Measurements from ENCODE around the gene PCDHGA8. TPM values are rescaled to one million over a fixed set of nuclear protein-coding genes. Genes with fewer than 3 reads are reported as not detected.

Gene PCDHGA8
- total and polyA plus RNA-seq, 2 of the 13 experiments (the other 11 are each of a cell fraction or from before 2014, with no cell fraction given): 0.05 to 0.29 TPM

Other genes starting within 250 kb of the PCDHGA8 start
Only the 30 nearest of the 37 such genes appear.
- 0.18 TPM in 1 of 2 replicates, not detected in the other for gene PCDHB9, start 205.5 kb upstream of the PCDHGA8 start, total RNA-seq (2016; rRNA removed; fragmentation: Illumina TruSeq; extraction: Trizol)
- gene PCDHB9, start 205.5 kb upstream of the PCDHGA8 start, polyA plus RNA-seq (2011; rRNA removed): 0.17 and 0.33 TPM in 2 replicates
- gene PCDHB10, start 200.3 kb upstream of the PCDHGA8 start, total RNA-seq (2016; rRNA removed; fragmentation: Illumina TruSeq; extraction: Trizol): not detected in 2 replicates
- 0.05 and 0.09 TPM in 2 replicates for gene PCDHB10, start 200.3 kb upstream of the PCDHGA8 start, polyA plus RNA-seq (2011; rRNA removed)
- 0.07 TPM in 1 of 2 replicates, not detected in the other for gene PCDHB11, start 193.0 kb upstream of the PCDHGA8 start, total RNA-seq (2016; rRNA removed; fragmentation: Illumina TruSeq; extraction: Trizol)
- not detected in 2 replicates for gene PCDHB11, start 193.0 kb upstream of the PCDHGA8 start, polyA plus RNA-seq (2011; rRNA removed)
- 0.04 TPM in 1 of 2 replicates, not detected in the other for gene PCDHB12, start 183.9 kb upstream of the PCDHGA8 start, total RNA-seq (2016; rRNA removed; fragmentation: Illumina TruSeq; extraction: Trizol)
- gene PCDHB12, start 183.9 kb upstream of the PCDHGA8 start, polyA plus RNA-seq (2011; rRNA removed): 0.03 TPM in 2 replicates
- gene PCDHB13, start 178.7 kb upstream of the PCDHGA8 start, total RNA-seq (2016; rRNA removed; fragmentation: Illumina TruSeq; extraction: Trizol): 0.52 and 0.80 TPM in 2 replicates
- 0.57 and 0.63 TPM in 2 replicates for gene PCDHB13, start 178.7 kb upstream of the PCDHGA8 start, polyA plus RNA-seq (2011; rRNA removed)
- gene PCDHB14, start 169.3 kb upstream of the PCDHGA8 start, total RNA-seq (2016; rRNA removed; fragmentation: Illumina TruSeq; extraction: Trizol): 0.32 and 0.40 TPM in 2 replicates
- gene PCDHB14, start 169.3 kb upstream of the PCDHGA8 start, polyA plus RNA-seq (2011; rRNA removed): 0.37 and 0.73 TPM in 2 replicates
- 0.22 and 0.27 TPM in 2 replicates for gene PCDHB15, start 147.2 kb upstream of the PCDHGA8 start, total RNA-seq (2016; rRNA removed; fragmentation: Illumina TruSeq; extraction: Trizol)
- 0.26 and 0.48 TPM in 2 replicates for gene PCDHB15, start 147.2 kb upstream of the PCDHGA8 start, polyA plus RNA-seq (2011; rRNA removed)
- gene SLC25A2, start 88.6 kb upstream of the PCDHGA8 start, total RNA-seq (2016; rRNA removed; fragmentation: Illumina TruSeq; extraction: Trizol): 0.13 TPM in 1 of 2 replicates, not detected in the other
- not detected in 2 replicates for gene SLC25A2, start 88.6 kb upstream of the PCDHGA8 start, polyA plus RNA-seq (2011; rRNA removed)
- 61.5 and 96.6 TPM in 2 replicates for gene TAF7, start 71.8 kb upstream of the PCDHGA8 start, total RNA-seq (2016; rRNA removed; fragmentation: Illumina TruSeq; extraction: Trizol)
- gene TAF7, start 71.8 kb upstream of the PCDHGA8 start, polyA plus RNA-seq (2011; rRNA removed): 36.5 and 41.6 TPM in 2 replicates
- gene PCDHGA1, start 62.1 kb upstream of the PCDHGA8 start, total RNA-seq (2016; rRNA removed; fragmentation: Illumina TruSeq; extraction: Trizol): 0.04 and 0.31 TPM in 2 replicates
- 0.40 TPM in 2 replicates for gene PCDHGA1, start 62.1 kb upstream of the PCDHGA8 start, polyA plus RNA-seq (2011; rRNA removed)
- 0.04 TPM in 1 of 2 replicates, not detected in the other for gene PCDHGA2, start 53.9 kb upstream of the PCDHGA8 start, total RNA-seq (2016; rRNA removed; fragmentation: Illumina TruSeq; extraction: Trizol)
- gene PCDHGA2, start 53.9 kb upstream of the PCDHGA8 start, polyA plus RNA-seq (2011; rRNA removed): 0.09 and 0.11 TPM in 2 replicates
- not detected in 2 replicates for gene PCDHGA3, start 48.8 kb upstream of the PCDHGA8 start, total RNA-seq (2016; rRNA removed; fragmentation: Illumina TruSeq; extraction: Trizol)
- 0.03 and 0.05 TPM in 2 replicates for gene PCDHGA3, start 48.8 kb upstream of the PCDHGA8 start, polyA plus RNA-seq (2011; rRNA removed)
- gene PCDHGB1, start 42.5 kb upstream of the PCDHGA8 start, total RNA-seq (2016; rRNA removed; fragmentation: Illumina TruSeq; extraction: Trizol): 0.95 and 2.6 TPM in 2 replicates
- gene PCDHGB1, start 42.5 kb upstream of the PCDHGA8 start, polyA plus RNA-seq (2011; rRNA removed): 0.95 and 1.0 TPM in 2 replicates
- 0.15 and 0.58 TPM in 2 replicates for gene PCDHGA4, start 37.6 kb upstream of the PCDHGA8 start, total RNA-seq (2016; rRNA removed; fragmentation: Illumina TruSeq; extraction: Trizol)
- 0.39 and 0.49 TPM in 2 replicates for gene PCDHGA4, start 37.6 kb upstream of the PCDHGA8 start, polyA plus RNA-seq (2011; rRNA removed)
- gene PCDHGB2, start 32.6 kb upstream of the PCDHGA8 start, total RNA-seq (2016; rRNA removed; fragmentation: Illumina TruSeq; extraction: Trizol): 0.64 and 0.77 TPM in 2 replicates
- gene PCDHGB2, start 32.6 kb upstream of the PCDHGA8 start, polyA plus RNA-seq (2011; rRNA removed): 0.80 and 0.82 TPM in 2 replicates
- 0.11 and 0.27 TPM in 2 replicates for gene PCDHGA5, start 28.5 kb upstream of the PCDHGA8 start, total RNA-seq (2016; rRNA removed; fragmentation: Illumina TruSeq; extraction: Trizol)
- 0.32 and 0.40 TPM in 2 replicates for gene PCDHGA5, start 28.5 kb upstream of the PCDHGA8 start, polyA plus RNA-seq (2011; rRNA removed)
- 0.13 and 0.40 TPM in 2 replicates for gene PCDHGB3, start 22.4 kb upstream of the PCDHGA8 start, total RNA-seq (2016; rRNA removed; fragmentation: Illumina TruSeq; extraction: Trizol)
- gene PCDHGB3, start 22.4 kb upstream of the PCDHGA8 start, polyA plus RNA-seq (2011; rRNA removed): 0.44 and 0.67 TPM in 2 replicates
- 0.13 and 0.33 TPM in 2 replicates for gene PCDHGA6, start 18.7 kb upstream of the PCDHGA8 start, total RNA-seq (2016; rRNA removed; fragmentation: Illumina TruSeq; extraction: Trizol)
- 0.51 and 0.54 TPM in 2 replicates for gene PCDHGA6, start 18.7 kb upstream of the PCDHGA8 start, polyA plus RNA-seq (2011; rRNA removed)
- 0.17 and 0.31 TPM in 2 replicates for gene PCDHGA7, start 9.9 kb upstream of the PCDHGA8 start, total RNA-seq (2016; rRNA removed; fragmentation: Illumina TruSeq; extraction: Trizol)
- 0.11 and 0.13 TPM in 2 replicates for gene PCDHGA7, start 9.9 kb upstream of the PCDHGA8 start, polyA plus RNA-seq (2011; rRNA removed)
- 1.7 and 3.3 TPM in 2 replicates for gene PCDHGB4, start 4.9 kb upstream of the PCDHGA8 start, total RNA-seq (2016; rRNA removed; fragmentation: Illumina TruSeq; extraction: Trizol)
- gene PCDHGB4, start 4.9 kb upstream of the PCDHGA8 start, polyA plus RNA-seq (2011; rRNA removed): 1.7 and 2.1 TPM in 2 replicates
- gene PCDHGB5, start 5.3 kb downstream of the PCDHGA8 start, total RNA-seq (2016; rRNA removed; fragmentation: Illumina TruSeq; extraction: Trizol): 0.44 TPM in 1 of 2 replicates, not detected in the other
- gene PCDHGB5, start 5.3 kb downstream of the PCDHGA8 start, polyA plus RNA-seq (2011; rRNA removed): 0.08 and 0.13 TPM in 2 replicates
- gene PCDHGA9, start 10.1 kb downstream of the PCDHGA8 start, total RNA-seq (2016; rRNA removed; fragmentation: Illumina TruSeq; extraction: Trizol): 0.38 TPM in 1 of 2 replicates, not detected in the other
- gene PCDHGA9, start 10.1 kb downstream of the PCDHGA8 start, polyA plus RNA-seq (2011; rRNA removed): 0.04 and 0.09 TPM in 2 replicates
- 0.20 TPM in 1 of 2 replicates, not detected in the other for gene PCDHGB6, start 15.4 kb downstream of the PCDHGA8 start, total RNA-seq (2016; rRNA removed; fragmentation: Illumina TruSeq; extraction: Trizol)
- 0.01 and 0.12 TPM in 2 replicates for gene PCDHGB6, start 15.4 kb downstream of the PCDHGA8 start, polyA plus RNA-seq (2011; rRNA removed)
- gene PCDHGA10, start 20.4 kb downstream of the PCDHGA8 start, total RNA-seq (2016; rRNA removed; fragmentation: Illumina TruSeq; extraction: Trizol): 0.06 and 0.18 TPM in 2 replicates
- 0.04 TPM in 2 replicates for gene PCDHGA10, start 20.4 kb downstream of the PCDHGA8 start, polyA plus RNA-seq (2011; rRNA removed)
- gene PCDHGB7, start 25.0 kb downstream of the PCDHGA8 start, total RNA-seq (2016; rRNA removed; fragmentation: Illumina TruSeq; extraction: Trizol): 0.07 and 0.18 TPM in 2 replicates
- gene PCDHGB7, start 25.0 kb downstream of the PCDHGA8 start, polyA plus RNA-seq (2011; rRNA removed): 0.08 and 0.10 TPM in 2 replicates
- gene PCDHGA11, start 28.4 kb downstream of the PCDHGA8 start, total RNA-seq (2016; rRNA removed; fragmentation: Illumina TruSeq; extraction: Trizol): 0.24 TPM in 1 of 2 replicates, not detected in the other
- gene PCDHGA11, start 28.4 kb downstream of the PCDHGA8 start, polyA plus RNA-seq (2011; rRNA removed): 0.04 and 0.05 TPM in 2 replicates
- 0.13 TPM in 1 of 2 replicates, not detected in the other for gene PCDHGA12, start 37.9 kb downstream of the PCDHGA8 start, total RNA-seq (2016; rRNA removed; fragmentation: Illumina TruSeq; extraction: Trizol)
- gene PCDHGA12, start 37.9 kb downstream of the PCDHGA8 start, polyA plus RNA-seq (2011; rRNA removed): 0.03 and 0.07 TPM in 2 replicates
- gene PCDHGC3, start 83.3 kb downstream of the PCDHGA8 start, total RNA-seq (2016; rRNA removed; fragmentation: Illumina TruSeq; extraction: Trizol): 0.20 and 0.21 TPM in 2 replicates
- gene PCDHGC3, start 83.3 kb downstream of the PCDHGA8 start, polyA plus RNA-seq (2011; rRNA removed): 0.20 and 0.30 TPM in 2 replicates
- gene PCDHGC4, start 92.4 kb downstream of the PCDHGA8 start, total RNA-seq (2016; rRNA removed; fragmentation: Illumina TruSeq; extraction: Trizol): 0.07 TPM in 1 of 2 replicates, not detected in the other
- gene PCDHGC4, start 92.4 kb downstream of the PCDHGA8 start, polyA plus RNA-seq (2011; rRNA removed): 0.10 TPM in 1 of 2 replicates, not detected in the other
- not detected in 2 replicates for gene PCDHGC5, start 96.4 kb downstream of the PCDHGA8 start, total RNA-seq (2016; rRNA removed; fragmentation: Illumina TruSeq; extraction: Trizol)
- gene PCDHGC5, start 96.4 kb downstream of the PCDHGA8 start, polyA plus RNA-seq (2011; rRNA removed): 0.03 TPM in 1 of 2 replicates, not detected in the other

Data from HepG2 (cell line).